Measurements from ENCODE around the gene SOCS1.

DNA sequence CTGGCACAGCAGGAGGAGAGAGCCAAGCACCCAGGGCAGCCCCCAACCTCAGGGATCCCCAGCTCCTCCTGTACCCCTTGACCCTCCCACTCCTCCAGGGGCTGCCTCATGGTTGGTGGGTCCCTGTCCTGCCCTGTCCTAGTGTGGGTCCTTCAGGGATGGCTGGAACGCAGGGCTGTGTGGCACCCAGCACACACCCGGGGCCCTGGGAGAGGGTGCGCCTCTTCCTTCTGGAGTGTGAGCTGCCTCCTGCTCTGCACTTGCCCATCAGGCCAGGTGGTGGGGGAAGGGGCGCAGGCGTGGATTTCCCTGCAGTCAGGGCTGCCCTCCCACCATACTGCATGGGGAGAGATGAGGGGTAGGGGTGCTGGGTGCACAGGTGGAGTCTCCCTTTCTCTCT, 42.6 kb downstream of the SOCS1 start:
- TF ChIP-seq, protein P1, sequence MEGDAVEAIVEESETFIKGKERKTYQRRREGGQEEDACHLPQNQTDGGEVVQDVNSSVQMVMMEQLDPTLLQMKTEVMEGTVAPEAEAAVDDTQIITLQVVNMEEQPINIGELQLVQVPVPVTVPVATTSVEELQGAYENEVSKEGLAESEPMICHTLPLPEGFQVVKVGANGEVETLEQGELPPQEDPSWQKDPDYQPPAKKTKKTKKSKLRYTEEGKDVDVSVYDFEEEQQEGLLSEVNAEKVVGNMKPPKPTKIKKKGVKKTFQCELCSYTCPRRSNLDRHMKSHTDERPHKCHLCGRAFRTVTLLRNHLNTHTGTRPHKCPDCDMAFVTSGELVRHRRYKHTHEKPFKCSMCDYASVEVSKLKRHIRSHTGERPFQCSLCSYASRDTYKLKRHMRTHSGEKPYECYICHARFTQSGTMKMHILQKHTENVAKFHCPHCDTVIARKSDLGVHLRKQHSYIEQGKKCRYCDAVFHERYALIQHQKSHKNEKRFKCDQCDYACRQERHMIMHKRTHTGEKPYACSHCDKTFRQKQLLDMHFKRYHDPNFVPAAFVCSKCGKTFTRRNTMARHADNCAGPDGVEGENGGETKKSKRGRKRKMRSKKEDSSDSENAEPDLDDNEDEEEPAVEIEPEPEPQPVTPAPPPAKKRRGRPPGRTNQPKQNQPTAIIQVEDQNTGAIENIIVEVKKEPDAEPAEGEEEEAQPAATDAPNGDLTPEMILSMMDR (IDR thresholded peaks at IDR 0.05 in 4 of 5, conservative IDR thresholded peaks at IDR 0.05 in 1 of 5): no peak
- no peak for TF ChIP-seq POLR2A (IDR thresholded peaks at IDR 0.05)
